HCT116 (cell line): ENCODE results near the gene ROMO1. TPM values are rescaled to one million over a fixed set of nuclear protein-coding genes. Genes with fewer than 3 reads are reported as not detected.

Experiments used
- ATAC-seq: fragments of 200-7000 bp; cut with Tn5 transposase; 2 replicates; pipeline ENCODE4 v1.9.1; 2020; ENCODE audit warnings: mild to moderate bottlenecking, moderate library complexity
- BruUV-seq: library from RNA; stranded (reverse); fragments of 400-500 nt; replicated peaks from 2 replicates; lab custom pipeline; 2021; lab: Mats Ljungman, UMichigan
- CTCF ChIA-PET: fragments of 300-600 bp; sonication (Branson Sonifier 250); formaldehyde crosslinking; loops from one replicate; lab custom pipeline; 2021; ENCODE audit warnings: antibody characterized with exemption; lab: Charles Lee
- POLR2A ChIA-PET: fragments of 300-600, 350-600 bp; sonication (Branson Sonifier 250); formaldehyde crosslinking; loops from one replicate; lab custom pipeline; 2021; ENCODE audit warnings: antibody characterized with exemption; lab: Charles Lee
- RAD21 ChIA-PET, 2 experiments: fragments of 300-600 bp; sonication (Branson Sonifier 250); formaldehyde crosslinking; loops; one replicate each; lab custom pipeline; 2023; ENCODE audit warnings: low total read pairs in 2 of 2; ENCODE audit not compliant: uncharacterized antibody in 2 of 2, unreplicated experiment in 2 of 2, low non-redundant PET in 1 of 2; lab: Charles Lee
- DNase-seq: peaks from one replicate; pipeline ENCODE4 v3.0.0-alpha.2; 2010; ENCODE audit warnings: low read depth, low spot score
- H2AFZ ChIP-seq: fragments of 200-600 bp; shearing (Covaris generic), sonication (generic); 2 replicates; pipeline ENCODE4 v1.6.1; 2017; ENCODE audit warnings: low read depth, mixed run types, mixed read lengths, antibody characterized with exemption, low read length; ENCODE audit not compliant: poor library complexity, severe bottlenecking
- H3K27ac ChIP-seq: 2 replicates; pipeline ENCODE4 v1.5.1; 2012; ENCODE audit warnings: low read depth, low read length
- H3K27me3 ChIP-seq: fragments of 200-600 bp; sonication (generic); 2 replicates; pipeline ENCODE4 v1.6.1; 2016; ENCODE audit warnings: mixed run types, low read length, mixed read lengths; ENCODE audit not compliant: insufficient read depth
- H3K36me3 ChIP-seq, 2 experiments: fragments of 200-500 bp in 1 of 2; fragments of 200-600 bp in 1 of 2; sonication (Bioruptor generic) in 1 of 2; sonication (generic) in 1 of 2; 2 replicates each; pipeline versions ENCODE4 v1.5.1 to v1.6.1; 2014 to 2016; ENCODE audit warnings: low read length in 2 of 2, inconsistent platforms in 1 of 2, mixed read lengths in 1 of 2, mixed run types in 1 of 2; ENCODE audit not compliant: insufficient read depth in 2 of 2, control insufficient read depth in 1 of 2
- H3K4me1 ChIP-seq, 2 experiments: fragments of 200-600 bp in 1 of 2; sonication (generic) in 1 of 2; 2 replicates each; pipeline versions ENCODE4 v1.5.1 to v1.6.1; 2012 to 2017; ENCODE audit warnings: low read length in 2 of 2, inconsistent platforms in 1 of 2, mild to moderate bottlenecking in 1 of 2, mixed read lengths in 1 of 2, mixed run types in 1 of 2, moderate library complexity in 1 of 2; ENCODE audit not compliant: insufficient read depth in 2 of 2, control insufficient read depth in 1 of 2
- H3K4me2 ChIP-seq: fragments of 200-600 bp; sonication (generic); 2 replicates; pipeline ENCODE4 v1.6.1; 2017; ENCODE audit warnings: mixed run types, low read length, mixed read lengths
- H3K4me3 ChIP-seq, 2 experiments: fragments of 200-600 bp in 1 of 2; sonication (generic) in 1 of 2; replicated peaks in 1 of 2; 2 replicates each; pipeline ENCODE4 v1.5.1; 2011 to 2016; ENCODE audit warnings: low read length in 2 of 2, control low read depth in 1 of 2, low read depth in 1 of 2, mild to moderate bottlenecking in 1 of 2, mixed read lengths in 1 of 2, mixed run types in 1 of 2
- H3K79me2 ChIP-seq: fragments of 200-600 bp; sonication (generic); 2 replicates; pipeline ENCODE4 v1.6.1; 2017; ENCODE audit warnings: mild to moderate bottlenecking, mixed run types, low read length, moderate library complexity, mixed read lengths; ENCODE audit not compliant: insufficient read depth
- H3K9ac ChIP-seq: fragments of 200-600 bp; sonication (generic); 2 replicates; pipeline ENCODE4 v1.6.1; 2016; ENCODE audit warnings: low read length, mixed read lengths
- H3K9me2 ChIP-seq: fragments of 200-600 bp; sonication (generic), shearing (Covaris generic); 2 replicates; pipeline ENCODE4 v1.6.1; 2017; ENCODE audit warnings: mixed run types, mild to moderate bottlenecking, moderate library complexity; ENCODE audit not compliant: insufficient read depth
- H3K9me3 ChIP-seq, 2 experiments: fragments of 200-500 bp in 1 of 2; fragments of 200-600 bp in 1 of 2; sonication (Bioruptor generic) in 1 of 2; sonication (generic) in 1 of 2; 2 replicates each; pipeline ENCODE4 v1.6.1; 2014 to 2017; ENCODE audit warnings: low read length in 2 of 2, mixed read lengths in 2 of 2, inconsistent platforms in 1 of 2, low read depth in 1 of 2, mild to moderate bottlenecking in 1 of 2, mixed run types in 1 of 2, moderate library complexity in 1 of 2; ENCODE audit not compliant: control insufficient read depth in 1 of 2, insufficient read depth in 1 of 2
- H4K20me1 ChIP-seq: fragments of 200-600 bp; sonication (generic), shearing (Covaris generic); 2 replicates; pipeline ENCODE4 v1.6.1; 2017; ENCODE audit warnings: mixed run types, mild to moderate bottlenecking, moderate library complexity; ENCODE audit not compliant: insufficient read depth
- CBX3 ChIP-seq: IDR thresholded peaks from 2 replicates; pipeline ENCODE4 v1.6.1; 2012; ENCODE audit warnings: low read depth
- CTCF ChIP-seq, 3 experiments: fragments of 200-600 bp in 1 of 3; sonication (generic) in 1 of 3; IDR thresholded peaks in 2 of 3; conservative IDR thresholded peaks in 1 of 3; 2 replicates each; pipeline ENCODE4 v1.5.1; 2012 to 2017; ENCODE audit warnings: low read depth in 2 of 3, low read length in 2 of 3, antibody characterized with exemption in 1 of 3, borderline replicate concordance in 1 of 3, control low read depth in 1 of 3, mild to moderate bottlenecking in 1 of 3, mixed read lengths in 1 of 3, mixed run types in 1 of 3, moderate library complexity in 1 of 3; ENCODE audit not compliant: insufficient read depth in 1 of 3
- ELF1 ChIP-seq: IDR thresholded peaks from 2 replicates; pipeline ENCODE4 v1.6.1; 2012; ENCODE audit warnings: low read depth, borderline replicate concordance
- EZH2 ChIP-seq: fragments of 200-600 bp; sonication (generic); IDR thresholded peaks from 2 replicates; pipeline ENCODE4 v1.6.1; 2017; ENCODE audit warnings: antibody characterized with exemption, mixed run types
- FOSL1 ChIP-seq: IDR thresholded peaks from 2 replicates; pipeline ENCODE4 v1.6.1; 2012; ENCODE audit warnings: low read depth
- JUND ChIP-seq: IDR thresholded peaks from 2 replicates; pipeline ENCODE4 v1.6.1; 2012
- POLR2AphosphoS5 ChIP-seq: IDR thresholded peaks from 2 replicates; pipeline ENCODE4 v1.6.1; 2011; ENCODE audit warnings: mild to moderate bottlenecking, low read depth, low read length, moderate library complexity
- RAD21 ChIP-seq: IDR thresholded peaks from 2 replicates; pipeline ENCODE4 v1.6.1; 2012; ENCODE audit warnings: low read depth, mild to moderate bottlenecking
- SIN3A ChIP-seq: IDR thresholded peaks from 2 replicates; pipeline ENCODE4 v1.6.1; 2012; ENCODE audit warnings: low read depth
- ZBTB33 ChIP-seq: IDR thresholded peaks from 2 replicates; pipeline ENCODE4 v1.6.1; 2011; ENCODE audit warnings: mild to moderate bottlenecking, low read length, moderate library complexity; ENCODE audit not compliant: insufficient replicate concordance; ENCODE audit errors: extremely low read depth
- ZNF274 ChIP-seq: fragments of 200-500 bp; sonication (Bioruptor generic); IDR thresholded peaks from 2 replicates; pipeline ENCODE4 v1.6.1; 2014; ENCODE audit warnings: mild to moderate bottlenecking, low read depth, low read length, inconsistent platforms
- intact Hi-C: fragments of 100-400 bp; cut with micrococcal nuclease; formaldehyde crosslinking; loops from 2 replicates; pipeline ENCODE4 v1.10.0; 2022
- total RNA-seq: library from RNA; stranded (reverse); gene quantifications from one replicate; pipeline ENCODE4 v1.2.1, GENCODE V29; 2021; ENCODE audit not compliant: unreplicated experiment
- TF ChIP-seq, protein P1 (sequence below): IDR thresholded peaks from 2 replicates; pipeline ENCODE4 v1.6.1; 2012

Gene ROMO1
- total RNA-seq, 1 experiment from 2014 or later, result 167 TPM

GRCh38 chr20:35665949-35666288 lies 33.3 kb upstream of the ROMO1 start:
- H3K9me3 ChIP-seq, result no peaks in the 10 kb centered on the region
- ATAC-seq (no peak), DNase-seq (no peak)
- peaks cover 25% of the 10 kb centered on the region; the same call in 1 of the 2 replicates for H4K20me1 ChIP-seq
- BruUV-seq, result no TSS peak
- ChIA-PET RAD21 (no interaction called here), CTCF (no interaction called here), POLR2A (interaction anchor here (0.7 to 1.1 kb wide), 2 partner anchors 57 to 211 kb away, joined by 3 read pairs; no protein-coding TSS in a partner anchor)
- H3K36me3 ChIP-seq, result peaks cover 5 to 16% of the 10 kb centered on the region in 2 experiments; a peak in 2 of 4 replicates
- H3K4me3 ChIP-seq, result no peak overlapping the region
- H3K27me3 ChIP-seq, result no peaks in the 10 kb centered on the region
- intact Hi-C loops, result no loop called here
- no peak overlapping the region for H3K27ac ChIP-seq
- H3K9me2 ChIP-seq, result no peaks in the 10 kb centered on the region
- no peak overlapping the region for H3K4me2 ChIP-seq
- H3K79me2 ChIP-seq, result peaks cover 38% of the 10 kb centered on the region
- no peak overlapping the region for H3K9ac ChIP-seq
- TF ChIP-seq EZH2 (no peak), SIN3A (no peak), ZNF274 (no peak), CTCF (IDR thresholded peaks at IDR 0.05 in 2 of 3, conservative IDR thresholded peaks at IDR 0.05 in 1 of 3; ENCODE audit: borderline replicate concordance in 1 of 3, insufficient read depth in 1 of 3, low read depth in 2 of 3, low read length in 2 of 3) (no peak), FOSL1 (no peak), ELF1 (no peak), ZBTB33 (no peak), POLR2AphosphoS5 (no peak), RAD21 (no peak), JUND (no peak), CBX3 (no peak)
- TF ChIP-seq, protein P1, sequence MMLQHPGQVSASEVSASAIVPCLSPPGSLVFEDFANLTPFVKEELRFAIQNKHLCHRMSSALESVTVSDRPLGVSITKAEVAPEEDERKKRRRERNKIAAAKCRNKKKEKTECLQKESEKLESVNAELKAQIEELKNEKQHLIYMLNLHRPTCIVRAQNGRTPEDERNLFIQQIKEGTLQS, result no peak
- no peak overlapping the region for H2AFZ ChIP-seq
- peaks cover 25 to 34% of the 10 kb centered on the region in 2 experiments for H3K4me1 ChIP-seq
